Suprapubic skin (tissue), 4 donors: ENCODE measurements around the gene ANTXR2. TPM values are rescaled to one million over a fixed set of nuclear protein-coding genes. Genes with fewer than 3 reads are reported as not detected.

Experiments used
- DNase-seq, 2 donors: peaks; one replicate each; pipeline ENCODE4 v3.0.0-alpha.2; 2019; ENCODE audit warnings: low spot score in 2 of 2
- H3K27ac ChIP-seq: fragments of 200-600 bp; sonication (generic); one replicate; pipeline ENCODE4 v1.5.1; 2019
- H3K27me3 ChIP-seq: fragments of 200-600 bp; sonication (generic); one replicate; pipeline ENCODE4 v1.5.1; 2019
- H3K36me3 ChIP-seq: fragments of 200-600 bp; sonication (generic); one replicate; pipeline ENCODE4 v1.5.1; 2019
- H3K4me1 ChIP-seq: fragments of 200-600 bp; sonication (generic); one replicate; pipeline ENCODE4 v1.5.1; 2019
- H3K4me3 ChIP-seq: fragments of 200-600 bp; sonication (generic); one replicate; pipeline ENCODE4 v1.5.1; 2019; ENCODE audit warnings: mild to moderate bottlenecking
- H3K9me3 ChIP-seq: fragments of 200-600 bp; sonication (generic); one replicate; pipeline ENCODE4 v1.5.1; 2019
- CTCF ChIP-seq, 2 donors: fragments of 200-600 bp in 1 of 2; fragments of 450-650 bp in 1 of 2; sonication (generic) in 1 of 2; IDR thresholded peaks; one replicate each; pipeline ENCODE4 v1.5.1; 2016 to 2019; ENCODE audit warnings: antibody characterized with exemption in 2 of 2, mild to moderate bottlenecking in 1 of 2, moderate library complexity in 1 of 2
- EP300 ChIP-seq: sonication (generic); formaldehyde crosslinking; IDR thresholded peaks from one replicate; pipeline ENCODE4 v1.6.1; 2017; ENCODE audit warnings: antibody characterized with exemption
- POLR2A ChIP-seq, 2 donors: fragments of 450-650 bp; IDR thresholded peaks; one replicate each; pipeline ENCODE4 v1.6.1; 2017; ENCODE audit warnings: antibody characterized with exemption in 2 of 2, mild to moderate bottlenecking in 2 of 2, moderate library complexity in 2 of 2
- POLR2AphosphoS5 ChIP-seq, 3 donors: sonication (generic); formaldehyde crosslinking; IDR thresholded peaks; one replicate each; pipeline ENCODE4 v1.6.1; 2017; ENCODE audit warnings: antibody characterized with exemption in 3 of 3
- WGBS: methylation state at CpG from one replicate; pipeline ENCODE4 v1.1.5; 2018; 5-methylcytosine and 5-hydroxymethylcytosine counted together
- total RNA-seq, 4 donors: library from RNA; depleted of rRNA; stranded (reverse); fragments of >200 nt; gene quantifications; one replicate each; pipeline ENCODE4 v1.1.0, GENCODE V29; 2016

Gene ANTXR2
- total RNA-seq, 4 donors from 2014 or later, result 9.8 to 22.2 (median 12.8) TPM

- Histone ChIP-seq H3K4me3 (no peak overlapping the region), H3K36me3 (no peaks in the 10 kb centered on the region), H3K4me1 (no peaks in the 10 kb centered on the region), H3K27ac (no peak overlapping the region), H3K27me3 (no peaks in the 10 kb centered on the region), H3K9me3 (no peaks in the 10 kb centered on the region)
- TF ChIP-seq EP300 (no peak), POLR2A (IDR thresholded peaks at IDR 0.05) (no peak), CTCF (IDR thresholded peaks at IDR 0.05) (no peak), POLR2AphosphoS5 (IDR thresholded peaks at IDR 0.05) (no peak)
- 96% methylated on average over 1 of the region's 1 CpG for WGBS
- DNase-seq, result no peak
Observed at GRCh38 chr4:79883290-79883689, 189.7 kb downstream of the ANTXR2 start.

- DNase-seq, result no peak
- Histone ChIP-seq H3K9me3 (no peaks in the 10 kb centered on the region), H3K36me3 (no peaks in the 10 kb centered on the region), H3K27ac (no peak overlapping the region), H3K27me3 (no peaks in the 10 kb centered on the region), H3K4me1 (no peaks in the 10 kb centered on the region), H3K4me3 (no peak overlapping the region)
- 31% methylated on average over 1 of the region's 1 CpG for WGBS
- TF ChIP-seq CTCF (IDR thresholded peaks at IDR 0.05) (no peak), POLR2A (IDR thresholded peaks at IDR 0.05) (no peak), EP300 (no peak), POLR2AphosphoS5 (IDR thresholded peaks at IDR 0.05) (no peak)
Observed at GRCh38 chr4:79882806-79883205, 190.2 kb downstream of the ANTXR2 start.

- no peaks in the 10 kb centered on the region for H3K9me3 ChIP-seq
- no peaks in the 10 kb centered on the region for H3K27me3 ChIP-seq
- no peak overlapping the region for H3K4me3 ChIP-seq
- H3K4me1 ChIP-seq, result no peaks in the 10 kb centered on the region
- no peak overlapping the region for H3K27ac ChIP-seq
- no peak for TF ChIP-seq EP300
- no peak for DNase-seq
- no peaks in the 10 kb centered on the region for H3K36me3 ChIP-seq
Observed at GRCh38 chr4:79881407-79881806, 191.6 kb downstream of the ANTXR2 start.

- no peak overlapping the region for H3K4me3 ChIP-seq
- no peaks in the 10 kb centered on the region for H3K4me1 ChIP-seq
- no peak overlapping the region for H3K27ac ChIP-seq
- no peak for TF ChIP-seq CTCF (IDR thresholded peaks at IDR 0.05)
- H3K27me3 ChIP-seq, result no peaks in the 10 kb centered on the region
- DNase-seq, result no peak
- H3K9me3 ChIP-seq, result no peaks in the 10 kb centered on the region
- H3K36me3 ChIP-seq, result no peaks in the 10 kb centered on the region
Observed at GRCh38 chr4:79877511-79877910, 195.5 kb downstream of the ANTXR2 start.

GRCh38 chr4:79875344-79875899 is 197.6 kb downstream of the ANTXR2 start:
- 70% methylated on average over 4 of the region's 4 CpGs for WGBS
- H3K4me3 ChIP-seq, result no peak overlapping the region
- no peaks in the 10 kb centered on the region for H3K27me3 ChIP-seq
- H3K36me3 ChIP-seq, result no peaks in the 10 kb centered on the region
- no peak for DNase-seq
- no peak for TF ChIP-seq EP300
- no peak for TF ChIP-seq CTCF (IDR thresholded peaks at IDR 0.05)
- TF ChIP-seq POLR2AphosphoS5 (IDR thresholded peaks at IDR 0.05), result no peak
- TF ChIP-seq POLR2A (IDR thresholded peaks at IDR 0.05), result no peak
- H3K9me3 ChIP-seq, result no peaks in the 10 kb centered on the region
- no peak overlapping the region for H3K27ac ChIP-seq
- no peaks in the 10 kb centered on the region for H3K4me1 ChIP-seq

GRCh38 chr4:79874197-79874596 is 198.8 kb downstream of the ANTXR2 start:
- TF ChIP-seq POLR2AphosphoS5 (IDR thresholded peaks at IDR 0.05), result no peak
- no peak for TF ChIP-seq POLR2A (IDR thresholded peaks at IDR 0.05)
- TF ChIP-seq CTCF (IDR thresholded peaks at IDR 0.05), result no peak
- no peak for TF ChIP-seq EP300
- H3K9me3 ChIP-seq, result no peaks in the 10 kb centered on the region
- no peak overlapping the region for H3K4me3 ChIP-seq
- no peak overlapping the region for H3K27ac ChIP-seq
- no peaks in the 10 kb centered on the region for H3K4me1 ChIP-seq
- no peak for DNase-seq
- H3K27me3 ChIP-seq, result no peaks in the 10 kb centered on the region
- 70% methylated on average over 2 of the region's 2 CpGs for WGBS
- no peaks in the 10 kb centered on the region for H3K36me3 ChIP-seq
